Heart right ventricle (tissue), 16 donors: ENCODE results near the gene INPP4B. TPM values are rescaled to one million over a fixed set of nuclear protein-coding genes. Genes with fewer than 3 reads are reported as not detected.

Experiments used
- ATAC-seq, 8 donors: fragments of 200-7000 bp; cut with Tn5 transposase; one replicate each; pipeline ENCODE4 v1.9.1; 2020; ENCODE audit warnings: mild to moderate bottlenecking in 8 of 8, moderate library complexity in 8 of 8, moderate number of reproducible peaks in 1 of 8
- DNase-seq, 2 donors: peaks; one replicate each; pipeline ENCODE4 v3.0.0-alpha.2; 2020
- H3K27ac ChIP-seq, 10 donors: fragments of 200-600 bp; sonication (generic) in 2 of 10; one replicate each; pipeline versions ENCODE4 v1.5.0 to v1.8.0; 2020 to 2022; ENCODE audit warnings: mild to moderate bottlenecking in 3 of 10
- H3K27me3 ChIP-seq, 7 donors: fragments of 200-600 bp; one replicate each; pipeline ENCODE4 v1.8.0; 2021 to 2022; ENCODE audit warnings: mild to moderate bottlenecking in 2 of 7
- H3K36me3 ChIP-seq, 9 donors: fragments of 200-600 bp; sonication (generic) in 1 of 9; one replicate each; pipeline versions ENCODE4 v1.5.0 to v1.8.0; 2020 to 2022; ENCODE audit warnings: mild to moderate bottlenecking in 2 of 9
- H3K4me1 ChIP-seq, 9 donors: fragments of 200-600 bp; sonication (generic) in 1 of 9; one replicate each; pipeline versions ENCODE4 v1.5.0 to v1.8.0; 2020 to 2022; ENCODE audit warnings: mild to moderate bottlenecking in 4 of 9
- H3K4me3 ChIP-seq, 10 donors: fragments of 200-600 bp; sonication (generic) in 2 of 10; one replicate each; pipeline versions ENCODE4 v1.5.0 to v1.8.0; 2020 to 2022; ENCODE audit warnings: mild to moderate bottlenecking in 7 of 10, moderate library complexity in 2 of 10
- H3K9me3 ChIP-seq, 11 donors: fragments of 200-600 bp in 10 of 11; sonication (generic) in 2 of 11; one replicate each; pipeline versions ENCODE4 v1.5.0 to v1.8.0; 2013 to 2022; ENCODE audit warnings: mild to moderate bottlenecking in 2 of 11, control low read depth in 1 of 11, moderate library complexity in 1 of 11
- WGBS, 2 donors: extraction: QIAGEN DNeasy Blood & Tissue Kit; methylation state at CpG; one replicate each; pipeline ENCODE4 v1.1.7; 2013; ENCODE audit warnings: inconsistent platforms in 1 of 2; 5-methylcytosine and 5-hydroxymethylcytosine counted together
- intact Hi-C, 10 donors: fragments of 100-400 bp; cut with DNase I; formaldehyde crosslinking; loops; one replicate each; pipeline versions ENCODE4 v1.11.1 to v1.14.2; 2022
- polyA plus RNA-seq, 2 donors: library from polyadenylated mRNA; stranded (reverse); fragments of 200-250 nt; gene quantifications; one replicate each; pipeline ENCODE4 v1.2.3, GENCODE V29; 2013
- total RNA-seq, 10 donors: library from RNA; stranded (reverse); fragmentation: NEBNext Ultra II Directional in 3 of 10; extraction: Animal tissue kit (Norgen Biotek cat#: 25700) in 3 of 10; gene quantifications; one replicate each; pipeline versions ENCODE4 v1.2.1 to v1.2.4, GENCODE V29; 2021 to 2023
- TF ChIP-seq, protein P1 (sequence below), 9 donors: fragments of 200-600 bp; sonication (generic) in 2 of 9; IDR thresholded peaks; one replicate each; pipeline versions ENCODE4 v1.5.0 to v1.8.0; 2021 to 2022; ENCODE audit warnings: antibody characterized with exemption in 9 of 9, mild to moderate bottlenecking in 5 of 9, moderate library complexity in 1 of 9
- donor health status: Arrhythmogenic right ventricular cardiomyopathy.
- donor health status: ischemic (EF 13 %, LVEDD 7.1; RV severe dilation, severe dysfunction).
- donor health status: healthy with polysubstance abuse.
- donor health status: DM: no; HTN: yes; CAD: no.
- donor health status: DM: no; HTN: no; CAD: no.
- donor health status: ischemic (EF 25% LVEDD 6.9; RV normal size, moderate dysfunction).
- donor health status: ischemic (EF 25% LVEDD 5.7; RV mildly dilated, moderate dysfunction).
- donor health status: healthy.
- donor health status: DM: yes; HTN: yes; CAD: no.
- donor health status: Ischemic cardiomyopathy.
- donor health status: ischemic (EF 35%, LVEDD 5.7; RV mildly dilated, moderate dysfunction).
- donor health status: nonischemic (EF 11% LVEDD 7.7; RV severe dilation, severe dysfunction).
- donor health status: DM: yes; HTN: yes; CAD: no.
- donor health status: PGD.
- donor health status: ischemic (EF 29% LVEDD 5.4; RV normal size, mild dysfunction).
- donor health status: nonischemic (EF 23%, LVEDD 6.1; RV moderate dilation, normal function).

The INPP4B gene
- total and polyA plus RNA-seq, 12 donors = 3.7 to 100.0 (median 39.1) TPM

DNA sequence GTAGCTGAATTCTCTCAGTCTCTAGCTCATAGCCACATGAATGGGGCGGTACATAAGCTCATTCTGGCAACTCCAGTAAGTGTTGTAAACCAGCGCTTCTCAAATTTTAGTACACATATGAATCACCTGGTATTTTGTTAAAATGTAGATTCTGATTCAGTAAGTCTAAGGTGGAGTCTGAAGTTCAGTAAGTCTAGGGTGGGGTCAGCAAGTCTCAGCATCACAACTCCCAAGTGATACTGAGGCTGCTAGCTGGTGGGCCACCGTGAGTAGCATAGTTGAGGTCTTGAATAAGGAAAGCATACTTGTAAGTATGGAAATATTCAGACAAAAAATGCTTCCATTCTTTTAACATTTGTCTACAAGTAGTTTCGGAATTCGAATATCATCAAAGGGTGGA lies 36.1 kb upstream of the INPP4B start:
- Histone ChIP-seq H3K4me1 (no peaks in the 10 kb centered on the region), H3K4me3 (no peak overlapping the region), H3K27ac (no peak overlapping the region), H3K36me3 (no peaks in the 10 kb centered on the region), H3K9me3 (peaks cover 0 to under 1% (median 0%) of the 10 kb centered on the region in 11 donors), H3K27me3 (no peaks in the 10 kb centered on the region)
- intact Hi-C loops = loop anchor here in 4 of 10 donors (10.0 kb wide), 1 partner anchor 143 kb away; no protein-coding TSS in a partner anchor
- WGBS, 2 donors = 87 to 90% methylated on average over 5 of the region's 5 CpGs
- TF ChIP-seq, protein P1, sequence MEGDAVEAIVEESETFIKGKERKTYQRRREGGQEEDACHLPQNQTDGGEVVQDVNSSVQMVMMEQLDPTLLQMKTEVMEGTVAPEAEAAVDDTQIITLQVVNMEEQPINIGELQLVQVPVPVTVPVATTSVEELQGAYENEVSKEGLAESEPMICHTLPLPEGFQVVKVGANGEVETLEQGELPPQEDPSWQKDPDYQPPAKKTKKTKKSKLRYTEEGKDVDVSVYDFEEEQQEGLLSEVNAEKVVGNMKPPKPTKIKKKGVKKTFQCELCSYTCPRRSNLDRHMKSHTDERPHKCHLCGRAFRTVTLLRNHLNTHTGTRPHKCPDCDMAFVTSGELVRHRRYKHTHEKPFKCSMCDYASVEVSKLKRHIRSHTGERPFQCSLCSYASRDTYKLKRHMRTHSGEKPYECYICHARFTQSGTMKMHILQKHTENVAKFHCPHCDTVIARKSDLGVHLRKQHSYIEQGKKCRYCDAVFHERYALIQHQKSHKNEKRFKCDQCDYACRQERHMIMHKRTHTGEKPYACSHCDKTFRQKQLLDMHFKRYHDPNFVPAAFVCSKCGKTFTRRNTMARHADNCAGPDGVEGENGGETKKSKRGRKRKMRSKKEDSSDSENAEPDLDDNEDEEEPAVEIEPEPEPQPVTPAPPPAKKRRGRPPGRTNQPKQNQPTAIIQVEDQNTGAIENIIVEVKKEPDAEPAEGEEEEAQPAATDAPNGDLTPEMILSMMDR (IDR thresholded peaks at IDR 0.05) = no peak
- no peak for ATAC-seq
- no peak for DNase-seq

DNA sequence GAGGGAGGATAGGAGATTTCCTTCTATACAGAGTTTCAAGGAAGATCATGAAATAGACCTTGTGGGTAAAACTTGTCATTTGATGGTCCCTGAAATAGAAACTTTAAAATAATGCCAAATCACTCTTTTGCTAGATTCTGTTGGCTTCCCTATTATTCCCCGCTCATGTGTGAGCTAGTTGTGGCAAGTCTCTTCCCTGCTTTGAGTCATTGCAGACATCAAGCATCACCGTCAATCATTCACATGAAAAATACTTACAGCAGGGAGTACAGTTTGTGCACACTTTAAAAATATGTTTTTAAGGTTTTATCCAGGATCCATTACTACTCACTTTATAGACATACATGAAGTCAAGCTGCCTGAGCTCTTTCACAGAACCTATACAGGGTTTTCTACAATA lies 35.2 kb upstream of the INPP4B start:
- H3K27me3 ChIP-seq = no peaks in the 10 kb centered on the region
- H3K9me3 ChIP-seq = peaks cover 0 to 5% (median 0%) of the 10 kb centered on the region in 11 donors
- TF ChIP-seq, protein P1 (IDR thresholded peaks at IDR 0.05) = no peak
- DNase-seq (no peak), ATAC-seq (no peak)
- H3K27ac ChIP-seq = no peak overlapping the region
- intact Hi-C loops = loop anchor here in 4 of 10 donors (10.0 kb wide), 1 partner anchor 143 kb away; no protein-coding TSS in a partner anchor
- H3K4me1 ChIP-seq = no peaks in the 10 kb centered on the region
- 92 to 95% methylated on average over 2 of the region's 2 CpGs for WGBS, 2 donors
- H3K4me3 ChIP-seq = no peak overlapping the region
- no peaks in the 10 kb centered on the region for H3K36me3 ChIP-seq

DNA sequence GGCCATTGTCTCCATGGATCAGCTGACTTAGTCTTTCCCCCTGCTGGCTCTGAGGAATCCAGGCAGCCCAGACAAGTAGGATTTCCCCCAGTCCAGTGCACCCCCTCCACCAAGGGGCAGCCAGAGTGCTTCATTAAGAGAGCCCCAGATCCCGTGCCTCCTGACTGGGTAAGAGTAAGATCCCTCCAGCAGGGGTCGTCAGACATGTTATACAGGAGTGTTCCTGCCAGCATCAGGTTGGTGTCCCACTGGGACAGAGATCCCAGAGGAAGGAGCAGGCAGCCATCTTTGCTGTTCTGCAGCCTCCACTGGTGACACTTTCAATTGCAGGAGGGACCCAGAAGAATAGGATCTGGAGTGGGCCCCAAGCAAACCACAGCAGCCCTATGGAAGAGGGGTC lies 29.0 kb upstream of the INPP4B start:
- 72 to 74% methylated on average over 2 of the region's 2 CpGs for WGBS, 2 donors
- H3K36me3 ChIP-seq = no peaks in the 10 kb centered on the region
- H3K4me3 ChIP-seq = no peak overlapping the region
- TF ChIP-seq, protein P1 (IDR thresholded peaks at IDR 0.05) = no peak
- H3K27ac ChIP-seq = no peak overlapping the region
- ATAC-seq (no peak), DNase-seq (no peak)
- intact Hi-C loops = no loop called here
- no peaks in the 10 kb centered on the region for H3K27me3 ChIP-seq
- H3K9me3 ChIP-seq = peaks cover 0 to 20% (median 0%) of the 10 kb centered on the region in 11 donors
- H3K4me1 ChIP-seq = no peaks in the 10 kb centered on the region

DNA sequence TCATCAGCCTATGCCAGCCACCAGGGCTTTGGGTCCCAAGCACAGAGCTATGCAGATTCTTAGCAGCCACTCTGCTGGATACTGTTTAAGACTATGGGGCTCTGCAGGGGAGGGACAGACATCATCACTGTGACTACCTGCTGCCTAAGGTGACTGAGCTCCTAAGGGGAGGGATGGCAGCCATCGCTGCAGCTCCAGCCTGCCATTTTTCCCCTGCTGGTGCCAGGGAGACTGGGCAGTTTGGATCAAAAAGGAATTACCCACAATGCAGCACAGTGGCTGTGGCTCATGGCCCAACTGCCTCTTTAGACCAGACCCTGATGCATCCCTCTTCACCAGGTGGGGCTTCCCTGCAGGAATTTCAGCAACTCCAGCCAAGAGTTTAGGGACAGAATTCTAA lies 28.6 kb upstream of the INPP4B start:
- H3K9me3 ChIP-seq = peaks cover 0 to 22% (median 0%) of the 10 kb centered on the region in 11 donors
- ATAC-seq (no peak), DNase-seq (no peak)
- H3K4me3 ChIP-seq = no peak overlapping the region
- intact Hi-C loops = no loop called here
- no peaks in the 10 kb centered on the region for H3K36me3 ChIP-seq
- H3K4me1 ChIP-seq = no peaks in the 10 kb centered on the region
- no peaks in the 10 kb centered on the region for H3K27me3 ChIP-seq
- H3K27ac ChIP-seq = no peak overlapping the region
- 90 to 100% methylated on average over 1 of the region's 1 CpG for WGBS, 2 donors
- TF ChIP-seq, protein P1 (IDR thresholded peaks at IDR 0.05) = no peak
